Measurements from ENCODE around the gene TMEM221.

Gene TMEM221

DNA sequence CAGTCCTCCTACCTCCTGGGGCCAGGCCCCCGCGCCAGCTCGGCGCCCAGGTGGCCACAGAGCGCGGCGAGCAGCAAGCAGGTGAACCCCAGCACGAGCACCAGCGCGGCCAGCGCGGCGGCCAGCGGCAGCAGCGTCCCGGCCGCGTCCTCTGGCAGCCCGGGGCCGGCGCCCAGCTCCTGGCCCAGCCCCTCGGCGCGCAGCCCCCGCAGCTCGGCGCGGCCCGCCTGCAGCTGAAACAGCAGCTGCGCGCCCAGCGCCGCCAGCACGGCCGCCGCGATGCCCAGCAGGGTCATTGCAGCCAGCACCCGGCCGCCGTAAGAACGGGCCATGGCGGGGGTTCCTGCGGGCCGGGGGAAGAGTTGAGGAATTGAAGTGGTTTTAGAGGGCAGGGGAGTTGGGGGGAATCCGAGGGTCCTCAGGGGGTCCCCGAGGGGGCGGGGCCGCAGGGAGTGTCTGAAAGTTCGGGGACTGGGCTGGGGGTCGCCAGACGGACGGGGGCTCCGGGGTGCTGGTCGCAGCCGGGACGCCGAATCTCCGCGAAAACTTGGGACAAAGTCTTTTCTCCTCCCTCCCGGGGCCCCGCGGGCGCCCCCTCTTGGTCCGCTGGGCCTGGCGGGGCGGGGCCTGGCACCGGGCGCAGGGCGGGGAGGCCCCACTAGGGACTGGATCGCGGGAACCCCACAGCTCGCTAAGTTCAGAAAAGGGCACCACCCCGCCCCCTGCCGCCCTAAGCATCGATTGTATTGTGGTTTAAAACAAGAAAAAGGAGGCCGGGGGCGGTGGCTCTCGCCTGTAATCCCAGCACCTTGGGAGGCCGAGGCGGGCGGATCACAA, at the start of gene TMEM221:
Gene TMEM221, minus strand, starts transcription at position 538 of the 837 bp plus-strand sequence. Its CDS starts 206 bp downstream, at position 332.
- ATAC-seq = peak; percentile 82
- TF ChIP-seq CSDC2 (CRISPR knock-in tag; IDR thresholded peaks at IDR 0.05) (no peak), RARB (CRISPR knock-in tag; IDR thresholded peaks at IDR 0.05) (no peak), ZNF565 (CRISPR knock-in tag; conservative IDR thresholded peaks at IDR 0.05; ENCODE audit: low read depth) (no peak), PPARA (CRISPR knock-in tag; IDR thresholded peaks at IDR 0.05; ENCODE audit: borderline replicate concordance) (no peak), ZFP30 (CRISPR knock-in tag; IDR thresholded peaks at IDR 0.05) (no peak), GLIS3 (CRISPR knock-in tag; IDR thresholded peaks at IDR 0.05) (no peak), TCF4 (CRISPR knock-in tag; IDR thresholded peaks at IDR 0.05; ENCODE audit: borderline replicate concordance) (no peak), ARNTL (CRISPR knock-in tag; IDR thresholded peaks at IDR 0.05; ENCODE audit: borderline replicate concordance, low read depth) (no peak), BACH2 (CRISPR knock-in tag; IDR thresholded peaks at IDR 0.05; ENCODE audit: borderline replicate concordance) (no peak), OSR1 (CRISPR knock-in tag; IDR thresholded peaks at IDR 0.05) (no peak), SNAI2 (CRISPR knock-in tag; IDR thresholded peaks at IDR 0.05) (no peak)
- TF ChIP-seq, protein P1, sequence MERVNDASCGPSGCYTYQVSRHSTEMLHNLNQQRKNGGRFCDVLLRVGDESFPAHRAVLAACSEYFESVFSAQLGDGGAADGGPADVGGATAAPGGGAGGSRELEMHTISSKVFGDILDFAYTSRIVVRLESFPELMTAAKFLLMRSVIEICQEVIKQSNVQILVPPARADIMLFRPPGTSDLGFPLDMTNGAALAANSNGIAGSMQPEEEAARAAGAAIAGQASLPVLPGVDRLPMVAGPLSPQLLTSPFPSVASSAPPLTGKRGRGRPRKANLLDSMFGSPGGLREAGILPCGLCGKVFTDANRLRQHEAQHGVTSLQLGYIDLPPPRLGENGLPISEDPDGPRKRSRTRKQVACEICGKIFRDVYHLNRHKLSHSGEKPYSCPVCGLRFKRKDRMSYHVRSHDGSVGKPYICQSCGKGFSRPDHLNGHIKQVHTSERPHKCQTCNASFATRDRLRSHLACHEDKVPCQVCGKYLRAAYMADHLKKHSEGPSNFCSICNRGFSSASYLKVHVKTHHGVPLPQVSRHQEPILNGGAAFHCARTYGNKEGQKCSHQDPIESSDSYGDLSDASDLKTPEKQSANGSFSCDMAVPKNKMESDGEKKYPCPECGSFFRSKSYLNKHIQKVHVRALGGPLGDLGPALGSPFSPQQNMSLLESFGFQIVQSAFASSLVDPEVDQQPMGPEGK (CRISPR knock-in tag; IDR thresholded peaks at IDR 0.05; ENCODE audit: borderline replicate concordance) = no peak
- TF ChIP-seq, protein P2, sequence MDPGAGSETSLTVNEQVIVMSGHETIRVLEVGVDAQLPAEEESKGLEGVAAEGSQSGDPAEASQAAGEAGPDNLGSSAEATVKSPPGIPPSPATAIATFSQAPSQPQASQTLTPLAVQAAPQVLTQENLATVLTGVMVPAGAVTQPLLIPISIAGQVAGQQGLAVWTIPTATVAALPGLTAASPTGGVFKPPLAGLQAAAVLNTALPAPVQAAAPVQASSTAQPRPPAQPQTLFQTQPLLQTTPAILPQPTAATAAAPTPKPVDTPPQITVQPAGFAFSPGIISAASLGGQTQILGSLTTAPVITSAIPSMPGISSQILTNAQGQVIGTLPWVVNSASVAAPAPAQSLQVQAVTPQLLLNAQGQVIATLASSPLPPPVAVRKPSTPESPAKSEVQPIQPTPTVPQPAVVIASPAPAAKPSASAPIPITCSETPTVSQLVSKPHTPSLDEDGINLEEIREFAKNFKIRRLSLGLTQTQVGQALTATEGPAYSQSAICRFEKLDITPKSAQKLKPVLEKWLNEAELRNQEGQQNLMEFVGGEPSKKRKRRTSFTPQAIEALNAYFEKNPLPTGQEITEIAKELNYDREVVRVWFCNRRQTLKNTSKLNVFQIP (CRISPR knock-in tag; IDR thresholded peaks at IDR 0.05; ENCODE audit: borderline replicate concordance, low read depth) = no peak

DNA sequence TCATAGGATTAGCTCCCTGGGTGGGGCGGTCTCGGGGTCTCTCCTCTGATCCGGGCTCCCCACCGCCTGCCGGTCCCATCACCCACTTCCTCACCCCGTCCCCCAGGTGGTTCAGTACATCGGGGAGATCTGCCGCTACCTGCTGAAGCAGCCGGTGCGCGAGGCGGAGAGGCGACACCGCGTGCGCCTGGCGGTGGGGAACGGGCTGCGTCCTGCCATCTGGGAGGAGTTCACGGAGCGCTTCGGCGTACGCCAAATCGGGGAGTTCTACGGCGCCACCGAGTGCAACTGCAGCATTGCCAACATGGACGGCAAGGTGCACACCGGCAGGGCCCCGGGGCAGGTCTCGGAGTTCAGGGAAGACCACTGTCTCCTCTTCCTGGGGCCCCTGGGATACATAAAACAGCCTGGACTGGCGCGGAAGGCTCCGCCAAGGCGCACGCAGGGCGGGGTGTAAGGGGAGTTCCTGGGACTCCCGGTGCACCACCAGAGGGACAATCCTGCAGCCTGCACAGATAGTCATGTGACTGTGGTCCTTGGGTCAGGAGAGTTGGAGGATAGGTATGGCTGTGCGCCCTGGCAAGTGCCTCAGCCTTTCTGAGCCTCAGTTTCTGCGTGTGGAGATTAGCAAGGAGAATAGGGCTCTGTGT, 48.8 kb upstream of the TMEM221 start:
- ATAC-seq = no peak
- TF ChIP-seq ZC3H10 (CRISPR knock-in tag; IDR thresholded peaks at IDR 0.05) = no peak
- TF ChIP-seq CSDC2 (CRISPR knock-in tag; IDR thresholded peaks at IDR 0.05) = no peak
- TF ChIP-seq ZFP3 (CRISPR knock-in tag; IDR thresholded peaks at IDR 0.05) = no peak
- no peak for TF ChIP-seq ARNTL (CRISPR knock-in tag; IDR thresholded peaks at IDR 0.05; ENCODE audit: borderline replicate concordance, low read depth)
- no peak for TF ChIP-seq ZFP30 (CRISPR knock-in tag; IDR thresholded peaks at IDR 0.05)
- TF ChIP-seq, protein P3, sequence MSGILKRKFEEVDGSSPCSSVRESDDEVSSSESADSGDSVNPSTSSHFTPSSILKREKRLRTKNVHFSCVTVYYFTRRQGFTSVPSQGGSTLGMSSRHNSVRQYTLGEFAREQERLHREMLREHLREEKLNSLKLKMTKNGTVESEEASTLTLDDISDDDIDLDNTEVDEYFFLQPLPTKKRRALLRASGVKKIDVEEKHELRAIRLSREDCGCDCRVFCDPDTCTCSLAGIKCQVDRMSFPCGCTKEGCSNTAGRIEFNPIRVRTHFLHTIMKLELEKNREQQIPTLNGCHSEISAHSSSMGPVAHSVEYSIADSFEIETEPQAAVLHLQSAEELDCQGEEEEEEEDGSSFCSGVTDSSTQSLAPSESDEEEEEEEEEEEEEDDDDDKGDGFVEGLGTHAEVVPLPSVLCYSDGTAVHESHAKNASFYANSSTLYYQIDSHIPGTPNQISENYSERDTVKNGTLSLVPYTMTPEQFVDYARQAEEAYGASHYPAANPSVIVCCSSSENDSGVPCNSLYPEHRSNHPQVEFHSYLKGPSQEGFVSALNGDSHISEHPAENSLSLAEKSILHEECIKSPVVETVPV (CRISPR knock-in tag; IDR thresholded peaks at IDR 0.05) = no peak
- TF ChIP-seq GLIS3 (CRISPR knock-in tag; IDR thresholded peaks at IDR 0.05) = no peak
- TF ChIP-seq, protein P2 (CRISPR knock-in tag; IDR thresholded peaks at IDR 0.05; ENCODE audit: borderline replicate concordance, low read depth) = no peak
- no peak for TF ChIP-seq ISL1 (CRISPR knock-in tag; IDR thresholded peaks at IDR 0.05)
- no peak for TF ChIP-seq TOX (CRISPR knock-in tag; IDR thresholded peaks at IDR 0.05; ENCODE audit: borderline replicate concordance)
- TF ChIP-seq SNAI2 (CRISPR knock-in tag; IDR thresholded peaks at IDR 0.05) = no peak
- no peak for TF ChIP-seq OSR1 (CRISPR knock-in tag; IDR thresholded peaks at IDR 0.05)
- no peak for TF ChIP-seq RARB (CRISPR knock-in tag; IDR thresholded peaks at IDR 0.05)
- TF ChIP-seq, protein P4, sequence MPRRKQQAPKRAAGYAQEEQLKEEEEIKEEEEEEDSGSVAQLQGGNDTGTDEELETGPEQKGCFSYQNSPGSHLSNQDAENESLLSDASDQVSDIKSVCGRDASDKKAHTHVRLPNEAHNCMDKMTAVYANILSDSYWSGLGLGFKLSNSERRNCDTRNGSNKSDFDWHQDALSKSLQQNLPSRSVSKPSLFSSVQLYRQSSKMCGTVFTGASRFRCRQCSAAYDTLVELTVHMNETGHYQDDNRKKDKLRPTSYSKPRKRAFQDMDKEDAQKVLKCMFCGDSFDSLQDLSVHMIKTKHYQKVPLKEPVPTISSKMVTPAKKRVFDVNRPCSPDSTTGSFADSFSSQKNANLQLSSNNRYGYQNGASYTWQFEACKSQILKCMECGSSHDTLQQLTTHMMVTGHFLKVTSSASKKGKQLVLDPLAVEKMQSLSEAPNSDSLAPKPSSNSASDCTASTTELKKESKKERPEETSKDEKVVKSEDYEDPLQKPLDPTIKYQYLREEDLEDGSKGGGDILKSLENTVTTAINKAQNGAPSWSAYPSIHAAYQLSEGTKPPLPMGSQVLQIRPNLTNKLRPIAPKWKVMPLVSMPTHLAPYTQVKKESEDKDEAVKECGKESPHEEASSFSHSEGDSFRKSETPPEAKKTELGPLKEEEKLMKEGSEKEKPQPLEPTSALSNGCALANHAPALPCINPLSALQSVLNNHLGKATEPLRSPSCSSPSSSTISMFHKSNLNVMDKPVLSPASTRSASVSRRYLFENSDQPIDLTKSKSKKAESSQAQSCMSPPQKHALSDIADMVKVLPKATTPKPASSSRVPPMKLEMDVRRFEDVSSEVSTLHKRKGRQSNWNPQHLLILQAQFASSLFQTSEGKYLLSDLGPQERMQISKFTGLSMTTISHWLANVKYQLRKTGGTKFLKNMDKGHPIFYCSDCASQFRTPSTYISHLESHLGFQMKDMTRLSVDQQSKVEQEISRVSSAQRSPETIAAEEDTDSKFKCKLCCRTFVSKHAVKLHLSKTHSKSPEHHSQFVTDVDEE (CRISPR knock-in tag; IDR thresholded peaks at IDR 0.05) = no peak

Measured in SK-N-SH treated with all-trans-retinoic acid at 6 μM for 48 hours (cell line).